RCC 7860 (cell line): Measurements from ENCODE around the gene TCP1.
"Not testable (repeated sequence)": the region's sequence is repeated elsewhere in the genome, so short reads cannot be mapped to it uniquely, and the experiment has no call there.

Experiments used
- DNase-seq: peaks from one replicate; pipeline ENCODE4 v3.0.0-alpha.2; 2015; ENCODE audit warnings: low spot score
- FAIRE-seq: peaks from 2 replicates; lab custom pipeline; 2012; peaks lifted over from hg19 to GRCh38; lab: Jason Lieb, UNC

Gene TCP1

GRCh38 chr6:159817951-159818739, 28.7 kb upstream of the TCP1 start:
- no peak for FAIRE-seq
- no peak for DNase-seq

- DNase-seq, FAIRE-seq: not testable (repeated sequence)
Observed at GRCh38 chr6:159816775-159817174, 27.4 kb upstream of the TCP1 start.

- FAIRE-seq, result no peak
- DNase-seq, result no peak
Observed at GRCh38 chr6:159815410-159815809, 26.0 kb upstream of the TCP1 start.

GRCh38 chr6:159813781-159814180, 24.4 kb upstream of the TCP1 start:
- FAIRE-seq, result no peak
- DNase-seq, result no peak

- FAIRE-seq, result no peak
- no peak for DNase-seq
Observed at GRCh38 chr6:159809149-159809548, 19.7 kb upstream of the TCP1 start.

- DNase-seq (no peak), FAIRE-seq (no peak)
Observed at GRCh38 chr6:159808647-159809046, 19.2 kb upstream of the TCP1 start.

- no peak for DNase-seq
- no peak for FAIRE-seq
Observed at GRCh38 chr6:159807150-159807858, 17.9 kb upstream of the TCP1 start.

GRCh38 chr6:159806021-159806458, 16.6 kb upstream of the TCP1 start:
- DNase-seq (peak; percentile 13), FAIRE-seq (no peak)

- FAIRE-seq (no peak), DNase-seq (no peak)
Observed at GRCh38 chr6:159805440-159806020, 16.1 kb upstream of the TCP1 start.

- DNase-seq, result no peak
- FAIRE-seq, result no peak
Observed at GRCh38 chr6:159804504-159804903, 15.1 kb upstream of the TCP1 start.

- no peak for DNase-seq
Observed at GRCh38 chr6:159801935-159802334, 12.5 kb upstream of the TCP1 start.

GRCh38 chr6:159800141-159800865, 10.9 kb upstream of the TCP1 start, which contains the start of gene PNLDC1:
Gene PNLDC1 (plus strand): TSS chr6:159800276. CDS start chr6:159800308, 32 bp downstream.
- FAIRE-seq, result no peak
- no peak for DNase-seq

More at GRCh38 chr6:159801935-159802334, 12.5 kb upstream of the TCP1 start:
- FAIRE-seq, result no peak

- FAIRE-seq (no peak), DNase-seq (no peak)
Observed at GRCh38 chr6:159797554-159797953, 8.2 kb upstream of the TCP1 start.

- not testable (repeated sequence) for FAIRE-seq, DNase-seq
Observed at GRCh38 chr6:159794976-159795375, 5.6 kb upstream of the TCP1 start.

- no peak for DNase-seq
- no peak for FAIRE-seq
Observed at GRCh38 chr6:159790956-159791598, 1.7 kb upstream of the TCP1 start.

GRCh38 chr6:159790149-159790955, 950 bp upstream of the TCP1 start, which contains the start of gene MRPL18:
Gene MRPL18 (plus strand): TSS chr6:159790467. CDS start chr6:159790588, 121 bp downstream.
- FAIRE-seq, result peak; percentile 57
- peak; percentile 90 for DNase-seq

GRCh38 chr6:159788753-159789376, 537 bp downstream of the TCP1 start:
- no peak for FAIRE-seq

GRCh38 chr6:159788276-159788675, 1.1 kb downstream of the TCP1 start:
- FAIRE-seq (no peak), DNase-seq (no peak)

More at GRCh38 chr6:159788753-159789376, 537 bp downstream of the TCP1 start:
- peak; percentile 11 for DNase-seq

GRCh38 chr6:159778542-159779103, 10.8 kb downstream of the TCP1 start:
- FAIRE-seq (no peak), DNase-seq (no peak)
